ENCODE data around the gene ARID1A.
"Not testable (repeated sequence)": the region's sequence is repeated elsewhere in the genome, so short reads cannot be mapped to it uniquely, and the experiment has no call there.

Gene ARID1A

DNA sequence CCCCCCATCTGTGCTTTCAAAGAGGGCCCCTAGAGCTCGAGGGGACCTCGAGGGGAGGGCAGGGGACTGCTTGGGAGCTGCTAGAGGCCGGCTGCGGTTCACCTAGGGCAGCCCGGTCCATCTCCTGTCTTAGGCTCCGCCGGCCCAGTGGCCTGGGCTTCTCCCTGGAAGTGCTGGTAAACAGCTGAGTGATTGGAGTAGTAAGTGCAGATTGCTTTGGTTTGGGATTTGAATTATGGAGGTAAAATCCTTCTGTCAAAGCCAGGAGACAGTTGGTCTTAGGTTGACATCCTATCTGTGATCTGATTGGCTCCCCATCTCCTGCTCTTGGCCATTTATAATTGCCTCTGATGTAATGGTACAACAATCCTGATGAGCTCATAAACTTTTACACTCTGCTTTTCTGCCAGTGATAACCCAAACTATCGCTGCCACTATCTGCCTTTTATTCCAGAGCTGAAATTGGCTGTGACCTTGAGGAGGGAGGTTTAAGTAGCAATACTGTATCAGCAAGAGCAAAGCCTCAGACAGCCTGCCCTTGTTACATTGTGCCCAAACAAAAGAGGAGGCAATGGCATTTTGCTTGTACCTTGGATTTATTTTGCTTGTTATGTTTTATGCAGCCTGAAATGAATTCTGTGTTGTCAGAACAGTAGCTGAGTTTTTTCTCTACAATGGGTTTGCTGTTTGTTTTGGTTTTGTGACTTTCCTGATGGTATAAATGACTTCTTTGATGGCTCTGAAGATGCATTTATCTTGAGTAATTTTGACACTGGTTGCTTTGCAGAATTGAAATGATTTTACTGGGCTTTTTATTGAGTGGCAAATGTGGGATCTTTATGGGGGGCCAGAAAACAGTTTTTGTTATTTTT, 2.4 kb downstream of the ARID1A start:
- peak; percentile 75 to 92 for DNase-seq

DNA sequence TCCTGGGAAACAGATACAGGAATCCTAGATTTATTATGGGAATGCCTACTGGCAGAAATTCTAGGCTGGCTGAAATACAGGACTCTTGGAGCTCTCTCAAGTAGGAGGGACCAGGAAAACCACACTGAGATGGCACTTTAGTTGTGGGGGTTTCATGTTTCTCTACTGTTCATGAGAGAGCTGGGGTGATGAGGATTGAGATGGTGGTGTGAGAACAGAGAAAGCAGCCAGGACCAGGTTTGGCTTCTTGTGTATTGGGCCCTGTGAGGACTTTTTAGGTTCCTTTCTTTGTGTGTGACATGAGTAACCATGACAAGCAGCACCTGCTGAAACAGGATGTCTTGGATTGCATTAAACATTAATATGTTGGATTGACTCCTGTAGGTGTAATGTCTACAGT, 4.9 kb downstream of the ARID1A start:
- no peak for DNase-seq

- DNase-seq = no peak
Measured at GRCh38 chr1:26701266-26701994, 5.6 kb downstream of the ARID1A start.

- no peak for DNase-seq
Measured at GRCh38 chr1:26701995-26702679, 6.3 kb downstream of the ARID1A start.

GRCh38 chr1:26702680-26703038, 6.8 kb downstream of the ARID1A start:
- no peak for DNase-seq

DNA sequence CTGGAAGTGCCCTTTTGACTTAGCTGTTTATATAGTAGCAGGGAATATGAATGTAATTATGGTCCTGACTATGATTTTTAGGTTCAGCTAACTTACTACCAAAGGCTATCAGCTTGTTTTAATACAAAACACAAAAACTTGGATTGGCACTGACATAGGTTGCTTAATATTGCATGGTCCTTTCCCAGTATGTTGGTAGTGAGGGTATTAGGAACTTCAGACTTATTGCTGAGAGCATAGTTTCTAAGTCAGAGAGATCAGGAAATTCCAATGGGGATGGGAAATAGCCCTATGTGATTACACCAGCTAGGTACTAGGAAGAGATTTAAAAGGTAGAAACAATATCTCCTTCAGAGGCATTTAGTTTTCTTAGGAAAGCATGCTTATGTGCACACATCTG, 7.7 kb downstream of the ARID1A start:
- no peak for DNase-seq

- DNase-seq = no peak
Measured at GRCh38 chr1:26704629-26705028, 8.8 kb downstream of the ARID1A start.

DNA sequence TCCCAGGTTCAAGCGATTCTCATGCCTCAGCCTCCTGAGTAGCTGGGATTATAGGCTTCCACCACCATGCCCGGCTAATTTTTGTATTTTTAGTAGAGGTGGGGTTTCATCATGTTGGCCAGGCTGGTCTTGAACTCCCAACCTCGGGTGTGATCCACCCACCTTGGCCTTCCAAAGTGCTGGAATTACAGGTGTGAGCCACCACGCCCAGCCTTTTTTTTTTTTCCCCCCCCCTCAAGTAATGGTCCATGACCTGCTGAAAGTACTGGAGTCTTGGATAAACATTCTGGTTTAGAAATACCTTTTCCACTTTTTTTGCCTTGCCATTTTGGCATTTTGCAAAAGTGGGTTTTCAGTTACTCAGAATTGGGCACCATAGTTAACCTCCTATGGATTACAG, 9.4 kb downstream of the ARID1A start:
- DNase-seq = not testable (repeated sequence)

- peak in 1 of 2 experiments; percentile 62 for DNase-seq
Measured at GRCh38 chr1:26705788-26706311, 10.0 kb downstream of the ARID1A start.

DNA sequence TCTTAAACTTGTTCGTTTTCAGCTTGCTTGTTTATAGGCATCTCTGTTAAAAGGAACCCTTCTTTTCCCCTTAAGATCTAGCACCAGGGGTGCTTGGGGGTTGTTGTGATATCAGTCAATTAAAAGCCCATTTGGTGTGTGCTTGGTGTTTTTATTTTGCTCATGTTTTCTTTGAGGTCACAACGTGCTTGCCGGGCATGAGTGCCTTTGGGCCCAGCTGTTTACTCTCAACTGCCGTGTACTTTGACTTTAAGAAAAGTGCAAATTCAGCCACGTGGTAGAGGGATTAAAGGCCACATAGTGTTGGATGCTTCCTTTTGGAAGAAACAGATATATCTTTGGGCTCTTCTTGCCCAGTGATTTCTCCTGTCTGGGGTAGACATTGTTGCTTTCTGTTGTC, 10.5 kb downstream of the ARID1A start:
- DNase-seq = no peak

GRCh38 chr1:26710811-26711210, 15.0 kb downstream of the ARID1A start:
- DNase-seq = no peak

DNA sequence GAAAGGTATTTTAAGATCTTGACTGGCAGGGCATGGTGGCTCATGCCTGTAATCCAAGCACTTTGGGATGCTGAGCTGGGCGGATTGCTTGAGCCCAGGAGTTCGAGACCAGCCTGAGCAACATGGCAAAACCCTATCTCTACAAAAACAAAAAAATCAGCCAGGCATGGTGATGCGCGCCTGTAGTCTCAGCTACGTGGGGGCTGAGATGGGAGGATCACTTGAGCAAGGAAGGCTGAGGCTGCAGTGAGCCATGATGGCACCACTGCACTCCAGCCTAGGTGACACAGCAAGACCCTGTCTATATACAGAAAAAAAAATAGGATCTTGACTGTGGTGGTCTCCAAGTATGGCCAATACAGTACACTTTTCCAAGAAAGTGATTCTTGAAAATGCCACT, 16.0 kb downstream of the ARID1A start:
- no peak for DNase-seq

- no peak for DNase-seq
Measured at GRCh38 chr1:26717017-26717491, 21.2 kb downstream of the ARID1A start.

GRCh38 chr1:26719205-26719604, 23.4 kb downstream of the ARID1A start:
- no peak for DNase-seq

DNA sequence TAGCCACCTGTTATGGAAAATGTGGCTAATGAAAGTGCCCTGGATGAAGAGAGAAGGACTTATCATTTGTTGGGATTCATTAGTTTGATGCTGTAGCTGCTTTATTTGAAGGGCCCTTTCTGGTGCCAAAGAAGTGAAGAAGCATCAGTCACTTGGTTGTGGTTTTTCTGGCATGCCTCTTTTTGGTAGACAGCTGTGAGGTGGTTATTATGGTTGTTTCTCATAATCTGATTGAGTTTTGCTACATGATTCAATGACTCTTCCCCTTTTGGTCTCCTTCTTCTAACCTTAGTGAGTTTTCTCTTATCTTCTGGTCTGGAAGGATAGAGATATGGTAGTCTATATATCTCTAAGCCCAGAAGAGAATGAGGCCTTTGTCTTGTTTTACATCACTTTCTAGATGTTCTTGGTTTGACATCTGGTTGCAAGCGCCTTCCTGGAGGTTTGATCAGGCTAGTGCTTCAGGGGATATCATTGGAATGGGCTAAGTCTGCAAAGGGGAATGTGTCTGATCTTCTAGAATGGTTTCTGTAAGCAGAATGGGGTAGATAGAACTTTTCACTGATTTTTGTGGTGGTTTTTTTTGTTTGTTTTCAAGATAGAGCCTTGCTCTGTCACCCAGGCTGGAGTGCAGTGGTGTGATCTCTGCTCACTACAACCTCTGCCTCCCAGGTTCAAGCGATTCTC, 26.0 kb downstream of the ARID1A start:
- no peak for DNase-seq

- peak; percentile 20 to 58 for DNase-seq
Measured at GRCh38 chr1:26723013-26723991, 27.5 kb downstream of the ARID1A start.

DNA sequence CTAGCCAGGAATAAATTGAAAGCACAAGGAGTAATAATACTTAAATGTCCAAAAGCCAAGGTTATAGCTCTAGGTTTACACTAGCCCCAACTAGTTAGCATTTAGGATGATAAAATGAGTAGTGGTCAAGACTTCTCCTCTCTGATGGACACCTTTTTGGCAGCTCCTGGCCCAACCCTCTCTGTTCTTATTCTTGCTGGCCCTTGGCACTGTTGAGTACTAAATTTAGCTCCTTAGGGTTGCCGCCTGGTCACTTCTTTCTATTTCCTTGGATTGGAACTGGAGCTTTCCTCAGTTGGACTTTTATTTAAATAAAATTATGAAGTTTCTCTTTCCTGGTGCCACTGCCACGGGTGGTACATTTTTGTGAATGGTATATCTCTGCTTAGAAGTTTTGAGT, 28.3 kb downstream of the ARID1A start:
- no peak for DNase-seq

DNA sequence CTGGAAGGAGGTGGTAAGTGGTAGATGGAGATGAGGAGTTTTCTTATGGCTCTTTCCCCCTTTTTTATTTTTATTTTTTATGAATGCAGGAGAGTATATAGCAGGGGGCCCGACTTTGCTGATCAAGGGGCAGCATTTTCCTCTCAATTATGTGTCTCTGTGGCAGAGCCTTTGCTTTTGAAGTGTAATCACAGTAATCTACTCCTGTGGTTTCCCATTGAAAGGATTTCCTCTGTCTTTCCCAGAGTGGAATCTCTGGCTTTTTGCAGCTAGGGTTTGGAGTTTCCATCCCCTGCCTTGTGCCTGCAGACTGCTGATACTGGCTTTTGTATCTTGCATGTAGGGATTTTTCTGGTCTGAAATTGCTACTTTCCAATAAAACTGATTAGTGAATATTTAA, 29.1 kb downstream of the ARID1A start:
- DNase-seq = no peak

GRCh38 chr1:26725904-26726303, 30.1 kb downstream of the ARID1A start:
- not testable (repeated sequence) for DNase-seq

DNA sequence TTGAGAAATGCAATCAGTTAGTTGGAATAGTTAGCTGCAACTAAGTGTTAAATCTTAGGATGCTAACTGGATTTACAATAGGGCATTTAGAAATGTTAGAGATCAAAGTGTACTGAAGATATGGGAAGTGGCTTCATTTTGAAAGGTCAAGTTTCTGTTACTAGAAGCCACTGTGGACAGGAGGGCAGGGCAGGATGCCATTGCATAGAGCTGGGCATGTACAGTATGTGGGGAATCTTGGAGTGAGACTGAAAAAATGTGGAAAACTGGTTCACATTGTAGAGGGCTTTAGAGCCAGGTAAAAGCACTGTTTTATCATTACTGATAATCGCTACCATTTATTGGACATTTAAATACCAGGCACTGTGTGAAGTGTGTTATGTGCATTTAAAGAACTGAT, 31.0 kb downstream of the ARID1A start:
- DNase-seq = no peak

DNA sequence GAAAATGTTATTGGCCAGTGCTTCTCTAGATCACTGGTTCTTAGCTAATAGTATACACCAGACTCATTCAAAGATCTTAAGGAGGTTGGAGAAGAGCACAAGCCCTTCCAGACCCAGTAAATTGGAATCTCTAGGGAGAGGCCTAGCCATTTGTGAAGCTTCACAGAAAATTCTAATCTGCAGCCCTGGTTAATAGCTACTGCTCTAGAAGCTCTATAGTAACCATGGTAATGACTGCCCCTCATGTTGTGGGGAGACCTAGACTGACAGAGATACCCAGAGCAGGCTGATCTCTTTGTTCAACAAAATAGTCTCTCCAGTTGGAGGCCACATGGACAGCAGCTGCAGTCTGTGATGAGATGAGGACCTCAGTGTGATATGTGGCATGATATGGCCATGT, 31.7 kb downstream of the ARID1A start:
- no peak for DNase-seq

All from SW 1271 (cell line).